MM.1S (cell line): Measurements from ENCODE around the gene SNX25.

ENCODE experiments used
- DNase-seq: peaks from one replicate; pipeline ENCODE4 v3.0.0-alpha.2; 2015
- H2AFZ ChIP-seq: fragments of 300-600 bp; sonication (generic); 2 replicates; pipeline ENCODE4 v1.6.0; 2016; ENCODE audit warnings: antibody characterized with exemption, low read length
- H3F3A ChIP-seq: fragments of 300-600 bp; sonication (generic); 2 replicates; pipeline ENCODE4 v1.6.1; 2016; ENCODE audit warnings: mild to moderate bottlenecking, antibody characterized with exemption, low read length, moderate library complexity, mixed read lengths; ENCODE audit not compliant: insufficient read depth
- H3K27ac ChIP-seq: fragments of 300-600 bp; sonication (generic); 2 replicates; pipeline ENCODE4 v1.5.1; 2016; ENCODE audit warnings: mild to moderate bottlenecking, low read length
- H3K27me3 ChIP-seq: fragments of 300-600 bp; sonication (generic); replicated peaks from 2 replicates; pipeline ENCODE4 v1.6.0; 2016; ENCODE audit warnings: low read length; ENCODE audit not compliant: insufficient read depth
- H3K36me3 ChIP-seq: fragments of 300-600 bp; sonication (generic); replicated peaks from 2 replicates; pipeline ENCODE4 v1.6.1; 2016; ENCODE audit warnings: mild to moderate bottlenecking, low read length, mixed read lengths; ENCODE audit not compliant: insufficient read depth
- H3K4me1 ChIP-seq: fragments of 300-600 bp; sonication (generic); 2 replicates; pipeline ENCODE4 v1.6.1; 2016; ENCODE audit warnings: low read length, mixed read lengths
- H3K4me2 ChIP-seq: fragments of 300-600 bp; sonication (generic); 2 replicates; pipeline ENCODE4 v1.6.0; 2016; ENCODE audit warnings: low read depth, low read length
- H3K4me3 ChIP-seq: fragments of 300-600 bp; sonication (generic); 2 replicates; pipeline ENCODE4 v1.5.1; 2016; ENCODE audit warnings: low read length, mixed read lengths
- H3K79me2 ChIP-seq: fragments of 300-600 bp; sonication (generic); 2 replicates; pipeline ENCODE4 v1.6.1; 2016; ENCODE audit warnings: mixed run types, low read length, mixed read lengths
- H3K9ac ChIP-seq: fragments of 300-600 bp; sonication (generic); 2 replicates; pipeline ENCODE4 v1.6.1; 2016; ENCODE audit warnings: low read length, mixed read lengths
- H3K9me2 ChIP-seq: fragments of 300-600 bp; sonication (generic); replicated peaks from 2 replicates; pipeline ENCODE4 v1.6.1; 2016; ENCODE audit warnings: mild to moderate bottlenecking, low read length, mixed read lengths; ENCODE audit not compliant: insufficient read depth
- H3K9me3 ChIP-seq: fragments of 300-600 bp; sonication (generic); replicated peaks from 2 replicates; pipeline ENCODE4 v1.6.1; 2016; ENCODE audit warnings: mild to moderate bottlenecking, low read length, mixed read lengths; ENCODE audit not compliant: insufficient read depth
- H4K20me1 ChIP-seq: fragments of 300-600 bp; sonication (generic); 2 replicates; pipeline ENCODE4 v1.6.1; 2016; ENCODE audit warnings: mild to moderate bottlenecking, low read length, moderate library complexity, mixed read lengths; ENCODE audit not compliant: insufficient read depth
- EZH2 ChIP-seq: fragments of 300-600 bp; sonication (generic); optimal IDR thresholded peaks from 2 replicates; pipeline ENCODE3; 2017; ENCODE audit warnings: low read depth, mild to moderate bottlenecking, antibody characterized with exemption, low read length, mixed read lengths
- EZH2phosphoT487 ChIP-seq: fragments of 300-600 bp; sonication (generic); IDR thresholded peaks from 2 replicates; pipeline ENCODE4 v1.6.1; 2018; ENCODE audit warnings: antibody characterized with exemption, low read length
- TF ChIP-seq, protein P1 (sequence below): fragments of 300-600 bp; sonication (generic); IDR thresholded peaks from 2 replicates; pipeline ENCODE4 v1.5.1; 2016; ENCODE audit warnings: antibody characterized with exemption, low read length, mixed read lengths

The SNX25 gene

DNA sequence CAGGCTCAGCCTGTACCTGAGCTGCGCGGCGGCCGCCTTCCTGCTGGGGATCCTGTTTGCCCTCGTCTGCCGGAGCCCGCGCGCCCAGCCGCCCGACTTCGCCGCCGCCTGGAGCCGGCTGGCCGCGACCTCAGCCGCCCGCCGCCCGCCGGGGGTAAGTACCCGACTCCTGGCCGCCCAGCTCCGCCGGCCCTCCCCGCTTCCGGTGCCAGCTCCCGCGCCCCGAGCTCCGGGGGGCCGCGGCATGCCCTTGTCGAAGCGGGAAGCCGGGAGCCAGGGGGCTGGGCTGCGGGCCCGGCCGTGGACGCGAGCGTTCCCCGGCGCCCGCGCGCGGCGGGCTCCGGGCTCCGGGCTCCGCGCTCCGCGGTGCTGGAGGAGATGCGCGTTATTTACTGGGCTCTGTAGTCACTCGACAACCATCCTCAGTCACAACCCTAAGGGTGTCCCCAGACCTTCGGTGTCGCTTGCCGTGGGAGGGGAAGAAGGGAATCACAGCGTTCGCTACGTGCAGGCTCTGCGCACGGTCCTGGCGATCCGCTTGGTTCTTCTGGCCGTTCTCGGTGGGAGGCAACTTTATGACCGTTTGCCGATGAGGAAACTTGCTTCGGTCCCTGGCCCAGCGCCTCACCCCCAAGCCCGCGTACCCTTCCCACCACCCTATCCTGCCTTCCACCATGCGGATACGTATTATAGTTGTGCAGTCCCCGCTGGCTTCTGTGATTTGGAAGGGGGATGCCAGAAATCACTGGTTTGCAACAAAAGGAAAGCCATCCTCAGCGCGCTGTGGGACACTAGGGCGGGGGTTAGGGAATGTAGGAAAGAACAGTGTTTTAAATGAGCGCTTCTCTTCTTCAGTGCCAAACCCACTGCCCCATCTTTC is 944 bp downstream of the SNX25 start:
- Histone ChIP-seq H3K27ac (peak overlapping the region; percentile 11; the same call in 1 of the 2 replicates), H3K4me2 (peak overlapping the region; percentile 84), H3F3A (peaks cover 5% of the 10 kb centered on the region), H3K4me3 (peak overlapping the region; percentile 81), H3K27me3 (no peaks in the 10 kb centered on the region), H3K79me2 (peaks cover 51% of the 10 kb centered on the region), H4K20me1 (0 out of 2 replicates have a peak, but pooled peaks cover 8% of the 10 kb centered on the region), H3K9me3 (no peaks in the 10 kb centered on the region), H3K9me2 (no peaks in the 10 kb centered on the region), H2AFZ (no peak overlapping the region), H3K36me3 (no peaks in the 10 kb centered on the region), H3K9ac (peak overlapping the region; percentile 57), H3K4me1 (peaks cover 16% of the 10 kb centered on the region)
- DNase-seq = peak; percentile 54
- no peak for TF ChIP-seq EZH2
- TF ChIP-seq, protein P1, sequence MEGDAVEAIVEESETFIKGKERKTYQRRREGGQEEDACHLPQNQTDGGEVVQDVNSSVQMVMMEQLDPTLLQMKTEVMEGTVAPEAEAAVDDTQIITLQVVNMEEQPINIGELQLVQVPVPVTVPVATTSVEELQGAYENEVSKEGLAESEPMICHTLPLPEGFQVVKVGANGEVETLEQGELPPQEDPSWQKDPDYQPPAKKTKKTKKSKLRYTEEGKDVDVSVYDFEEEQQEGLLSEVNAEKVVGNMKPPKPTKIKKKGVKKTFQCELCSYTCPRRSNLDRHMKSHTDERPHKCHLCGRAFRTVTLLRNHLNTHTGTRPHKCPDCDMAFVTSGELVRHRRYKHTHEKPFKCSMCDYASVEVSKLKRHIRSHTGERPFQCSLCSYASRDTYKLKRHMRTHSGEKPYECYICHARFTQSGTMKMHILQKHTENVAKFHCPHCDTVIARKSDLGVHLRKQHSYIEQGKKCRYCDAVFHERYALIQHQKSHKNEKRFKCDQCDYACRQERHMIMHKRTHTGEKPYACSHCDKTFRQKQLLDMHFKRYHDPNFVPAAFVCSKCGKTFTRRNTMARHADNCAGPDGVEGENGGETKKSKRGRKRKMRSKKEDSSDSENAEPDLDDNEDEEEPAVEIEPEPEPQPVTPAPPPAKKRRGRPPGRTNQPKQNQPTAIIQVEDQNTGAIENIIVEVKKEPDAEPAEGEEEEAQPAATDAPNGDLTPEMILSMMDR = no peak
- no peak for TF ChIP-seq EZH2phosphoT487

DNA sequence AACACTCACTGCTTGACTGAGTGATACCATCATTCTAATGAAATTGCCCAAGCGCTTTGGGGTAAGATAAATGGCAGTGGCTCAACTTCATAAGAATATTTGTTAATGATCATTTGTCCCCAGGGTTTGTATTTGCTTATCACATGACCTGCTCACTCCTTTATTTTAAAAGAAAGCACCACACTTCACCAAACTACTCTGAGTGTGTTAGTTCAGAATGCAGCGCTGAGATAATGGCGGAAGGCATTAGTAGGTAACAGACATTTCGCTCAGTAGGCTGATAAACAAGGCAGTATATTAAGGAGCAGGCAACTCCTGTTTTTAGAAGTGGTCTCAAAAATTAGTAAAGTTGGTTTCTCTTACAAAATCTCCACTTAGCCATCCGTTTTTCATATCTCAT is 1.6 kb downstream of the SNX25 start:
- Histone ChIP-seq H3K9me3 (no peaks in the 10 kb centered on the region), H3K9ac (peak overlapping the region; percentile 57; the same call in 1 of the 2 replicates), H3K4me3 (peak overlapping the region; percentile 81), H3K4me1 (peaks cover 16% of the 10 kb centered on the region), H3K79me2 (peaks cover 58% of the 10 kb centered on the region), H3K9me2 (no peaks in the 10 kb centered on the region), H3F3A (no peaks in the 10 kb centered on the region), H2AFZ (no peak overlapping the region), H4K20me1 (0 out of 2 replicates have a peak, but pooled peaks cover 8% of the 10 kb centered on the region), H3K4me2 (peak overlapping the region; percentile 84), H3K27me3 (no peaks in the 10 kb centered on the region), H3K36me3 (no peaks in the 10 kb centered on the region), H3K27ac (no peak overlapping the region)
- no peak for DNase-seq
- TF ChIP-seq EZH2phosphoT487 = no peak
- no peak for TF ChIP-seq EZH2
- TF ChIP-seq, protein P1 = no peak

DNA sequence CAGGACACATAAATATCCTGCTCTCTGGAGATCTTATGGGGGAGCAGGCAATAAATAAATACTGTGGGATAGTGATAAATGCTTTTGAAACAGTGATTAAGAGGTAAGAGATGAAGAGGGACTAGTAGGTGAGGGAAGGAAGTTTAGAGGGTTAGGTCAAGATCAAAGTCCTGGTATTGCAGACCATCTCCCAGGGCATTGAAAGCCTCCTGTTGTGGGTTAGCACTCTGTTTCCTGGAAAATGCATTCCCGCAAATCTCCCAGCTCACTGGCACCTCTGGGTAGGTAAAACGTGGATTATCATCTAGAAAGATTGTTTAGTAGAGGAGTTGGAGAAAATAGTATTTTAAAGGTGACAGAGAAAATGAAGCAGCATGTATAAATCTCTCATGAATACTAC is 2.2 kb downstream of the SNX25 start:
- Histone ChIP-seq H3K4me3 (peak overlapping the region; percentile 81), H3K4me2 (peak overlapping the region; percentile 84)

More for the DNA sequence above, 2.2 kb downstream of the SNX25 start:
- H3K36me3 ChIP-seq = no peaks in the 10 kb centered on the region
- TF ChIP-seq EZH2phosphoT487 (no peak), EZH2 (no peak)
- TF ChIP-seq, protein P1 = no peak
- H3K4me1 ChIP-seq = peaks cover 16% of the 10 kb centered on the region
- H3F3A ChIP-seq = no peaks in the 10 kb centered on the region
- no peak for DNase-seq
- H3K9me2 ChIP-seq = no peaks in the 10 kb centered on the region
- H3K27ac ChIP-seq = no peak overlapping the region
- no peak overlapping the region for H3K9ac ChIP-seq
- H3K79me2 ChIP-seq = peaks cover 64% of the 10 kb centered on the region
- 0 out of 2 replicates have a peak, but pooled peaks cover 8% of the 10 kb centered on the region for H4K20me1 ChIP-seq
- H2AFZ ChIP-seq = no peak overlapping the region
- no peaks in the 10 kb centered on the region for H3K9me3 ChIP-seq
- no peaks in the 10 kb centered on the region for H3K27me3 ChIP-seq
